ENCODE data around the gene ADGRL3. TPM values are rescaled to one million over a fixed set of nuclear protein-coding genes. Genes with fewer than 3 reads are reported as not detected.

ADGRL3 gene
- total RNA-seq, 1 donor from 2014 or later: 93.6 TPM

- H3K36me3 Mint-ChIP-seq: peaks cover 36% of the 10 kb centered on the region
- Histone ChIP-seq H3K9ac (no peak overlapping the region), H4K20me1 (ENCODE audit: low read depth) (peaks cover 20% of the 10 kb centered on the region), H3K27ac (no peak overlapping the region), H3K9me3 (ENCODE audit: low read depth) (peaks cover 5% of the 10 kb centered on the region), H3K4me1 (peaks cover 33% of the 10 kb centered on the region), H3K27me3 (no peaks in the 10 kb centered on the region), H3F3A (ENCODE audit: low read depth) (no peaks in the 10 kb centered on the region), H3K4me2 (no peak overlapping the region), H3K4me3 (no peak overlapping the region), H3K79me2 (ENCODE audit: low read depth) (peaks cover 87% of the 10 kb centered on the region), H3K36me3 (peaks cover 7% of the 10 kb centered on the region), H2AFZ (replicated peaks) (no peak overlapping the region)
- DNase-seq (ENCODE audit: low spot score): no peak
- H3K4me3 Mint-ChIP-seq: no peak overlapping the region
- H3K9me3 Mint-ChIP-seq: peaks cover 28% of the 10 kb centered on the region
- H3K4me1 Mint-ChIP-seq: no peaks in the 10 kb centered on the region
- H3K27ac Mint-ChIP-seq: no peak overlapping the region
- no peak for TF ChIP-seq EZH2phosphoT487 (IDR thresholded peaks at IDR 0.05)
- TF ChIP-seq, protein P1, sequence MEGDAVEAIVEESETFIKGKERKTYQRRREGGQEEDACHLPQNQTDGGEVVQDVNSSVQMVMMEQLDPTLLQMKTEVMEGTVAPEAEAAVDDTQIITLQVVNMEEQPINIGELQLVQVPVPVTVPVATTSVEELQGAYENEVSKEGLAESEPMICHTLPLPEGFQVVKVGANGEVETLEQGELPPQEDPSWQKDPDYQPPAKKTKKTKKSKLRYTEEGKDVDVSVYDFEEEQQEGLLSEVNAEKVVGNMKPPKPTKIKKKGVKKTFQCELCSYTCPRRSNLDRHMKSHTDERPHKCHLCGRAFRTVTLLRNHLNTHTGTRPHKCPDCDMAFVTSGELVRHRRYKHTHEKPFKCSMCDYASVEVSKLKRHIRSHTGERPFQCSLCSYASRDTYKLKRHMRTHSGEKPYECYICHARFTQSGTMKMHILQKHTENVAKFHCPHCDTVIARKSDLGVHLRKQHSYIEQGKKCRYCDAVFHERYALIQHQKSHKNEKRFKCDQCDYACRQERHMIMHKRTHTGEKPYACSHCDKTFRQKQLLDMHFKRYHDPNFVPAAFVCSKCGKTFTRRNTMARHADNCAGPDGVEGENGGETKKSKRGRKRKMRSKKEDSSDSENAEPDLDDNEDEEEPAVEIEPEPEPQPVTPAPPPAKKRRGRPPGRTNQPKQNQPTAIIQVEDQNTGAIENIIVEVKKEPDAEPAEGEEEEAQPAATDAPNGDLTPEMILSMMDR (IDR thresholded peaks at IDR 0.05): no peak
- TF ChIP-seq EZH2 (IDR thresholded peaks at IDR 0.05): no peak
- peaks cover 3% of the 10 kb centered on the region for H3K27me3 Mint-ChIP-seq (ENCODE audit: insufficient read depth, low read depth)
Measured at GRCh38 chr4:61309616-61310015, 109.5 kb downstream of the ADGRL3 start.

GRCh38 chr4:61312526-61312925, 112.4 kb downstream of the ADGRL3 start:
- Mint-ChIP-seq H3K27ac (no peak overlapping the region), H3K27me3 (ENCODE audit: insufficient read depth, low read depth) (peaks cover 2% of the 10 kb centered on the region), H3K4me1 (no peaks in the 10 kb centered on the region), H3K9me3 (peaks cover 34% of the 10 kb centered on the region), H3K36me3 (peaks cover 48% of the 10 kb centered on the region), H3K4me3 (no peak overlapping the region)
- no peak for DNase-seq (ENCODE audit: low spot score)
- Histone ChIP-seq H4K20me1 (ENCODE audit: low read depth) (peaks cover 20% of the 10 kb centered on the region), H2AFZ (replicated peaks) (no peak overlapping the region), H3K4me2 (no peak overlapping the region), H3K27ac (no peak overlapping the region), H3F3A (ENCODE audit: low read depth) (no peaks in the 10 kb centered on the region), H3K36me3 (peaks cover 7% of the 10 kb centered on the region), H3K4me1 (peaks cover 31% of the 10 kb centered on the region), H3K9ac (no peak overlapping the region), H3K79me2 (ENCODE audit: low read depth) (peaks cover 68% of the 10 kb centered on the region), H3K9me3 (ENCODE audit: low read depth) (peaks cover 5% of the 10 kb centered on the region), H3K4me3 (no peak overlapping the region), H3K27me3 (no peaks in the 10 kb centered on the region)
- no peak for TF ChIP-seq EZH2 (IDR thresholded peaks at IDR 0.05)

GRCh38 chr4:61318431-61318830, 118.3 kb downstream of the ADGRL3 start:
- H3K9me3 Mint-ChIP-seq: peaks cover 52% of the 10 kb centered on the region
- no peak overlapping the region for H3K4me3 Mint-ChIP-seq
- Histone ChIP-seq H3K9ac (no peak overlapping the region), H3K4me2 (no peak overlapping the region), H2AFZ (replicated peaks) (no peak overlapping the region), H4K20me1 (ENCODE audit: low read depth) (no peaks in the 10 kb centered on the region), H3K36me3 (no peaks in the 10 kb centered on the region), H3K27me3 (no peaks in the 10 kb centered on the region), H3K4me1 (no peaks in the 10 kb centered on the region), H3K27ac (no peak overlapping the region), H3K4me3 (no peak overlapping the region), H3F3A (ENCODE audit: low read depth) (no peaks in the 10 kb centered on the region), H3K9me3 (ENCODE audit: low read depth) (no peaks in the 10 kb centered on the region), H3K79me2 (ENCODE audit: low read depth) (peaks cover 27% of the 10 kb centered on the region)
- peaks cover 61% of the 10 kb centered on the region for H3K36me3 Mint-ChIP-seq
- no peak overlapping the region for H3K27ac Mint-ChIP-seq
- H3K4me1 Mint-ChIP-seq: no peaks in the 10 kb centered on the region
- peaks cover 2% of the 10 kb centered on the region for H3K27me3 Mint-ChIP-seq (ENCODE audit: insufficient read depth, low read depth)
- DNase-seq (ENCODE audit: low spot score): no peak
- no peak for TF ChIP-seq EZH2 (IDR thresholded peaks at IDR 0.05)
- TF ChIP-seq, protein P1 (IDR thresholded peaks at IDR 0.05): no peak
- no peak for TF ChIP-seq EZH2phosphoT487 (IDR thresholded peaks at IDR 0.05)

- Histone ChIP-seq H3K4me1 (no peaks in the 10 kb centered on the region), H3K27me3 (no peaks in the 10 kb centered on the region), H3K27ac (no peak overlapping the region), H3K4me3 (no peak overlapping the region), H4K20me1 (ENCODE audit: low read depth) (no peaks in the 10 kb centered on the region), H3K4me2 (no peak overlapping the region), H3F3A (ENCODE audit: low read depth) (no peaks in the 10 kb centered on the region), H3K9ac (no peak overlapping the region), H3K79me2 (ENCODE audit: low read depth) (peaks cover 20% of the 10 kb centered on the region), H3K36me3 (no peaks in the 10 kb centered on the region), H3K9me3 (ENCODE audit: low read depth) (no peaks in the 10 kb centered on the region), H2AFZ (replicated peaks) (no peak overlapping the region)
- H3K4me1 Mint-ChIP-seq: no peaks in the 10 kb centered on the region
- no peak overlapping the region for H3K27ac Mint-ChIP-seq
- H3K4me3 Mint-ChIP-seq: no peak overlapping the region
- DNase-seq (ENCODE audit: low spot score): no peak
- TF ChIP-seq, protein P1 (IDR thresholded peaks at IDR 0.05): no peak
- TF ChIP-seq EZH2 (IDR thresholded peaks at IDR 0.05) (no peak), EZH2phosphoT487 (IDR thresholded peaks at IDR 0.05) (no peak)
- peaks cover 68% of the 10 kb centered on the region for H3K36me3 Mint-ChIP-seq
- peaks cover 58% of the 10 kb centered on the region for H3K9me3 Mint-ChIP-seq
- H3K27me3 Mint-ChIP-seq (ENCODE audit: insufficient read depth, low read depth): peaks cover 2% of the 10 kb centered on the region
Measured at GRCh38 chr4:61319156-61319555, 119.0 kb downstream of the ADGRL3 start.

Data from neural progenitor cell (in vitro differentiated cells).